HepG2 (cell line): Measurements from ENCODE around the gene ADAT3. TPM values are rescaled to one million over a fixed set of nuclear protein-coding genes. Genes with fewer than 3 reads are reported as not detected.
A peak's percentile ranks its signal among the peaks of the same experiment; 100 is the strongest.

Experiments used
- AKAP8 ChIP-seq: sonication (generic); formaldehyde crosslinking; IDR thresholded peaks from 2 replicates; pipeline ENCODE4 v1.5.1; 2020; ENCODE audit warnings: mild to moderate bottlenecking, missing genetic modification reagents
- ARID5B ChIP-seq: IDR thresholded peaks from 2 replicates; pipeline ENCODE4 v1.4.0; 2020; ENCODE audit warnings: mild to moderate bottlenecking, missing genetic modification reagents
- DNMT3B ChIP-seq: conservative IDR thresholded peaks from 2 replicates; pipeline ENCODE4 v1.6.1; 2016; ENCODE audit warnings: missing biosample characterization, control low read depth
- EEA1 ChIP-seq: sonication (generic); formaldehyde crosslinking; IDR thresholded peaks from 2 replicates; pipeline ENCODE4 v1.5.1; 2020; ENCODE audit warnings: mild to moderate bottlenecking, missing genetic modification reagents, borderline replicate concordance
- HNRNPK ChIP-seq: fragments of 200-400 bp; formaldehyde crosslinking; IDR thresholded peaks from 2 replicates; pipeline ENCODE4 v1.6.1; 2018; ENCODE audit warnings: low read length, low read depth, moderate library complexity, mild to moderate bottlenecking; ENCODE audit not compliant: poor library complexity, severe bottlenecking
- HOMEZ ChIP-seq: IDR thresholded peaks from 2 replicates; pipeline ENCODE4 v1.6.1; 2016; ENCODE audit warnings: low read depth
- KAT8 ChIP-seq: IDR thresholded peaks from 2 replicates; pipeline ENCODE4 v1.6.1; 2016; ENCODE audit warnings: missing genetic modification reagents, missing compliant biosample characterization
- LRRFIP1 ChIP-seq: sonication (generic); formaldehyde crosslinking; conservative IDR thresholded peaks from 2 replicates; pipeline ENCODE4 v1.4.0; 2020; ENCODE audit warnings: missing genetic modification reagents
- NR1H2 ChIP-seq: sonication (generic); formaldehyde crosslinking; IDR thresholded peaks from 2 replicates; pipeline ENCODE4 v1.8.1; 2022; ENCODE audit warnings: low read depth, missing genetic modification reagents, borderline replicate concordance
- NR2F6 ChIP-seq, 2 experiments: IDR thresholded peaks; 2 replicates each; pipeline ENCODE4 v1.6.1; 2016; ENCODE audit warnings: antibody characterized with exemption in 1 of 2, mild to moderate bottlenecking in 1 of 2
- SAP130 ChIP-seq: IDR thresholded peaks from 2 replicates; pipeline ENCODE4 v1.6.1; 2016; ENCODE audit warnings: low read depth
- SCMH1 ChIP-seq: sonication (generic); formaldehyde crosslinking; IDR thresholded peaks from 2 replicates; pipeline ENCODE4 v1.9.0; 2021; ENCODE audit warnings: missing genetic modification reagents, mild to moderate bottlenecking, borderline replicate concordance
- SUZ12 ChIP-seq: fragments of 150-350 bp; IDR thresholded peaks from 2 replicates; pipeline ENCODE4 v1.6.1; 2014; ENCODE audit warnings: low read depth, low read length
- TFDP1 ChIP-seq: IDR thresholded peaks from 2 replicates; pipeline ENCODE4 v1.6.1; 2016; ENCODE audit warnings: missing compliant biosample characterization, missing genetic modification reagents, borderline replicate concordance
- ZFP1 ChIP-seq: IDR thresholded peaks from 2 replicates; pipeline ENCODE4 v1.6.1; 2016
- ZFYVE20 ChIP-seq: sonication (generic); formaldehyde crosslinking; IDR thresholded peaks from 2 replicates; pipeline ENCODE4 v1.8.0; 2023; ENCODE audit warnings: low read depth, mild to moderate bottlenecking, moderate library complexity, missing genetic modification reagents, borderline replicate concordance
- ZNF383 ChIP-seq: sonication (generic); formaldehyde crosslinking; IDR thresholded peaks from 2 replicates; pipeline ENCODE4 v1.4.0; 2020; ENCODE audit warnings: missing genetic modification reagents, mild to moderate bottlenecking, borderline replicate concordance
- ZNF746 ChIP-seq: sonication (generic); formaldehyde crosslinking; IDR thresholded peaks from 2 replicates; pipeline ENCODE4 v1.8.0; 2022; ENCODE audit warnings: mild to moderate bottlenecking, missing genetic modification reagents
- polyA plus RNA-seq, 8 experiments: library from polyadenylated mRNA; depleted of rRNA in 3 of 8; stranded (reverse) in 7 of 8; unstranded in 1 of 8; fragments of >200 nt; fragmentation: Illumina TruSeq in 4 of 8; extraction: Trizol in 4 of 8; gene quantifications; 2 replicates each; pipeline versions ENCODE4 v1.2.1 to v1.2.3, GENCODE V29; 2011 to 2016; ENCODE audit warnings: low read depth in 4 of 8, missing spikeins in 1 of 8, mixed read lengths in 1 of 8; ENCODE audit not compliant: insufficient read depth in 1 of 8
- total RNA-seq, 5 experiments: library from RNA; depleted of rRNA; stranded (reverse); fragments of >200 nt; fragmentation: Illumina TruSeq; extraction: Trizol; gene quantifications; 2 replicates each; pipeline ENCODE4 v1.2.3, GENCODE V29; 2016; ENCODE audit warnings: low read depth in 1 of 5

The ADAT3 gene
- total and polyA plus RNA-seq, 2 of the 13 experiments (the other 11 are each of a cell fraction or from before 2014, with no cell fraction given): 0.95 to 3.5 TPM

GRCh38 chr19:1942078-1942933 is 37.1 kb downstream of the ADAT3 start (continued):
- TF ChIP-seq AKAP8 (CRISPR knock-in tag) (0 out of 2 replicates have a peak, but pooled peaks have one; percentile 12), SUZ12 (no peak), ZNF383 (CRISPR knock-in tag) (0 out of 2 replicates have a peak, but pooled peaks have one; percentile 83), ZNF746 (peak; percentile 74; the same call in 1 of the 2 replicates), ZFYVE20 (CRISPR knock-in tag) (no peak), KAT8 (CRISPR knock-in tag) (peak; percentile 62), NR1H2 (CRISPR knock-in tag) (no peak), ZFP1 (CRISPR knock-in tag) (no peak), SCMH1 (no peak), DNMT3B (CRISPR knock-in tag) (no peak), TFDP1 (CRISPR knock-in tag) (peak; percentile 32; the same call in 1 of the 2 replicates), HOMEZ (CRISPR knock-in tag) (no peak), NR2F6 (IDR thresholded peaks at IDR 0.05) (no peak), NR2F6 (CRISPR knock-in tag; IDR thresholded peaks at IDR 0.05) (0 out of 2 replicates have a peak, but pooled peaks have one; percentile 25), EEA1 (CRISPR knock-in tag) (no peak), ARID5B (CRISPR knock-in tag) (peak; percentile 40), LRRFIP1 (CRISPR knock-in tag) (no peak), SAP130 (peak; percentile 98), HNRNPK (no peak)
